GM11168 (cell line): ENCODE measurements around the gene CTBP1.

ENCODE experiments used
- in situ Hi-C: fragments of 300-500 bp; cut with MboI; formaldehyde crosslinking; loops from one replicate; pipeline ENCODE4 v1.12.0; 2022; ENCODE audit warnings: low sequenced_read_pairs; ENCODE audit not compliant: unreplicated experiment

Gene CTBP1

GRCh38 chr4:1227816-1228215 lies 21.1 kb downstream of the CTBP1 start:
- in situ Hi-C loops: no loop called here

- in situ Hi-C loops: no loop called here
Observed at GRCh38 chr4:1226598-1226997, 22.3 kb downstream of the CTBP1 start.

GRCh38 chr4:1226144-1226481 lies 22.8 kb downstream of the CTBP1 start:
- in situ Hi-C loops: no loop called here

GRCh38 chr4:1225272-1226143 lies 23.4 kb downstream of the CTBP1 start:
- in situ Hi-C loops: no loop called here

- in situ Hi-C loops: no loop called here
Observed at GRCh38 chr4:1223841-1224809, 24.8 kb downstream of the CTBP1 start.

- in situ Hi-C loops: no loop called here
Observed at GRCh38 chr4:1222938-1223690, 25.8 kb downstream of the CTBP1 start.

- in situ Hi-C loops: no loop called here
Observed at GRCh38 chr4:1222036-1222789, 26.7 kb downstream of the CTBP1 start.

GRCh38 chr4:1221155-1221870 lies 27.6 kb downstream of the CTBP1 start:
- in situ Hi-C loops: no loop called here

GRCh38 chr4:1220566-1220965 lies 28.4 kb downstream of the CTBP1 start:
- in situ Hi-C loops: no loop called here

- in situ Hi-C loops: no loop called here
Observed at GRCh38 chr4:1219566-1219950, 29.4 kb downstream of the CTBP1 start.

- in situ Hi-C loops: no loop called here
Observed at GRCh38 chr4:1218634-1219565, 30.0 kb downstream of the CTBP1 start.

- in situ Hi-C loops: no loop called here
Observed at GRCh38 chr4:1217366-1217765, 31.6 kb downstream of the CTBP1 start.

GRCh38 chr4:1216869-1217294 lies 32.0 kb downstream of the CTBP1 start:
- in situ Hi-C loops: no loop called here

GRCh38 chr4:1216076-1216614 lies 32.8 kb downstream of the CTBP1 start:
- in situ Hi-C loops: no loop called here

GRCh38 chr4:1215141-1216075 lies 33.5 kb downstream of the CTBP1 start:
- in situ Hi-C loops: no loop called here
